ENCODE measurements around the gene LMAN1L.

Gene LMAN1L

GRCh38 chr15:74826921-74827320 lies 14.3 kb downstream of the LMAN1L start:
- H3K14ac ChIP-seq (ENCODE audit: low read length in 2 of 2): no peak overlapping the region
- no peak overlapping the region for H2BK12ac ChIP-seq (ENCODE audit: low read length in 2 of 2)
- no peak overlapping the region for H3K27ac ChIP-seq (ENCODE audit: low read length, poor library complexity, severe bottlenecking)
- H3K79me1 ChIP-seq (replicated peaks; ENCODE audit: low read length, poor library complexity, severe bottlenecking): no peaks in the 10 kb centered on the region
- no peaks in the 10 kb centered on the region for H3K9me3 ChIP-seq (ENCODE audit: control insufficient read depth, low read length)
- H3K4me3 ChIP-seq (ENCODE audit: insufficient read depth in 1 of 2, low read depth in 1 of 2, low read length in 2 of 2): no peak overlapping the region
- H3K23ac ChIP-seq (ENCODE audit: low read length in 2 of 2): no peak overlapping the region
- DNase-seq: no peak
- H3K4ac ChIP-seq (ENCODE audit: low read depth in 1 of 2, low read length in 2 of 2): no peak overlapping the region
- no peak overlapping the region for H2BK5ac ChIP-seq (ENCODE audit: low read depth, low read length, poor library complexity, severe bottlenecking)
- H2AFZ ChIP-seq (ENCODE audit: low read depth, low read length): no peak overlapping the region
- no peak overlapping the region for H3K9ac ChIP-seq (ENCODE audit: low read length)
- no peak overlapping the region for H3K18ac ChIP-seq (ENCODE audit: low read depth in 1 of 2, low read length in 2 of 2)
- H4K8ac ChIP-seq (ENCODE audit: low read length): no peak overlapping the region
- H4K91ac ChIP-seq (ENCODE audit: low read length): no peak overlapping the region
- peaks cover 9% of the 10 kb centered on the region for H3K4me1 ChIP-seq (ENCODE audit: control insufficient read depth, insufficient read depth, low read depth, low read length)
- no peak overlapping the region for H2BK120ac ChIP-seq (ENCODE audit: low read depth, low read length)
- peaks cover 59 to 76% of the 10 kb centered on the region in 2 experiments for H3K27me3 ChIP-seq (ENCODE audit: control insufficient read depth in 1 of 2, insufficient read depth in 1 of 2, low read length in 2 of 2)
- 47% methylated on average over 19 of the region's 21 CpGs for WGBS
- H2AK5ac ChIP-seq (ENCODE audit: low read length, severe bottlenecking): no peak overlapping the region
- no peaks in the 10 kb centered on the region for H3K36me3 ChIP-seq (ENCODE audit: control insufficient read depth in 1 of 2, insufficient read depth in 2 of 2, low read depth in 1 of 2, low read length in 2 of 2)
- H2BK15ac ChIP-seq (ENCODE audit: low read depth, poor library complexity, severe bottlenecking): no peak overlapping the region
- H3K4me2 ChIP-seq (ENCODE audit: low read length, poor library complexity, severe bottlenecking): no peak overlapping the region

- Histone ChIP-seq H3K4me3 (ENCODE audit: insufficient read depth in 1 of 2, low read depth in 1 of 2, low read length in 2 of 2) (no peak overlapping the region), H2AFZ (ENCODE audit: low read depth, low read length) (no peak overlapping the region), H3K14ac (ENCODE audit: low read length in 2 of 2) (no peak overlapping the region), H3K4me2 (ENCODE audit: low read length, poor library complexity, severe bottlenecking) (no peak overlapping the region), H3K23ac (ENCODE audit: low read length in 2 of 2) (no peak overlapping the region), H3K79me1 (replicated peaks; ENCODE audit: low read length, poor library complexity, severe bottlenecking) (no peaks in the 10 kb centered on the region), H4K8ac (ENCODE audit: low read length) (no peak overlapping the region), H3K27me3 (ENCODE audit: control insufficient read depth in 1 of 2, insufficient read depth in 1 of 2, low read length in 2 of 2) (peaks cover 54 to 77% of the 10 kb centered on the region in 2 experiments), H2BK5ac (ENCODE audit: low read depth, low read length, poor library complexity, severe bottlenecking) (no peak overlapping the region), H3K18ac (ENCODE audit: low read depth in 1 of 2, low read length in 2 of 2) (no peak overlapping the region), H3K4me1 (ENCODE audit: control insufficient read depth, insufficient read depth, low read depth, low read length) (peaks cover 9% of the 10 kb centered on the region), H2BK15ac (ENCODE audit: low read depth, poor library complexity, severe bottlenecking) (no peak overlapping the region), H4K91ac (ENCODE audit: low read length) (no peak overlapping the region), H3K9me3 (ENCODE audit: control insufficient read depth, low read length) (no peaks in the 10 kb centered on the region), H2BK120ac (ENCODE audit: low read depth, low read length) (no peak overlapping the region), H3K9ac (ENCODE audit: low read length) (no peak overlapping the region), H2AK5ac (ENCODE audit: low read length, severe bottlenecking) (no peak overlapping the region), H3K36me3 (ENCODE audit: control insufficient read depth in 1 of 2, insufficient read depth in 2 of 2, low read depth in 1 of 2, low read length in 2 of 2) (no peaks in the 10 kb centered on the region), H2BK12ac (ENCODE audit: low read length in 2 of 2) (no peak overlapping the region), H3K4ac (ENCODE audit: low read depth in 1 of 2, low read length in 2 of 2) (no peak overlapping the region), H3K27ac (ENCODE audit: low read length, poor library complexity, severe bottlenecking) (no peak overlapping the region)
- no peak for DNase-seq
- WGBS: 56% methylated on average over 5 of the region's 5 CpGs
Measured at GRCh38 chr15:74827614-74828013, 15.0 kb downstream of the LMAN1L start.

GRCh38 chr15:74828835-74829234 lies 16.2 kb downstream of the LMAN1L start:
- H3K79me1 ChIP-seq (replicated peaks; ENCODE audit: low read length, poor library complexity, severe bottlenecking): no peaks in the 10 kb centered on the region
- H2BK15ac ChIP-seq (ENCODE audit: low read depth, poor library complexity, severe bottlenecking): no peak overlapping the region
- H4K8ac ChIP-seq (ENCODE audit: low read length): no peak overlapping the region
- H3K9ac ChIP-seq (ENCODE audit: low read length): no peak overlapping the region
- no peak for DNase-seq
- H2BK120ac ChIP-seq (ENCODE audit: low read depth, low read length): no peak overlapping the region
- H3K4me1 ChIP-seq (ENCODE audit: control insufficient read depth, insufficient read depth, low read depth, low read length): peaks cover 9% of the 10 kb centered on the region
- no peak overlapping the region for H2BK5ac ChIP-seq (ENCODE audit: low read depth, low read length, poor library complexity, severe bottlenecking)
- H3K27ac ChIP-seq (ENCODE audit: low read length, poor library complexity, severe bottlenecking): no peak overlapping the region
- H2AFZ ChIP-seq (ENCODE audit: low read depth, low read length): no peak overlapping the region
- H3K36me3 ChIP-seq (ENCODE audit: control insufficient read depth in 1 of 2, insufficient read depth in 2 of 2, low read depth in 1 of 2, low read length in 2 of 2): no peaks in the 10 kb centered on the region
- peaks cover 48 to 71% of the 10 kb centered on the region in 2 experiments for H3K27me3 ChIP-seq (ENCODE audit: control insufficient read depth in 1 of 2, insufficient read depth in 1 of 2, low read length in 2 of 2)
- no peak overlapping the region for H3K23ac ChIP-seq (ENCODE audit: low read length in 2 of 2)
- H3K9me3 ChIP-seq (ENCODE audit: control insufficient read depth, low read length): no peaks in the 10 kb centered on the region
- H3K4me3 ChIP-seq (ENCODE audit: insufficient read depth in 1 of 2, low read depth in 1 of 2, low read length in 2 of 2): no peak overlapping the region
- no peak overlapping the region for H3K4ac ChIP-seq (ENCODE audit: low read depth in 1 of 2, low read length in 2 of 2)
- no peak overlapping the region for H3K14ac ChIP-seq (ENCODE audit: low read length in 2 of 2)
- no peak overlapping the region for H2AK5ac ChIP-seq (ENCODE audit: low read length, severe bottlenecking)
- WGBS: 66% methylated on average over 6 of the region's 6 CpGs
- H2BK12ac ChIP-seq (ENCODE audit: low read length in 2 of 2): no peak overlapping the region
- H4K91ac ChIP-seq (ENCODE audit: low read length): no peak overlapping the region
- H3K4me2 ChIP-seq (ENCODE audit: low read length, poor library complexity, severe bottlenecking): no peak overlapping the region
- no peak overlapping the region for H3K18ac ChIP-seq (ENCODE audit: low read depth in 1 of 2, low read length in 2 of 2)

- H3K27ac ChIP-seq (ENCODE audit: low read length, poor library complexity, severe bottlenecking): no peak overlapping the region
- H2AK5ac ChIP-seq (ENCODE audit: low read length, severe bottlenecking): no peak overlapping the region
- no peak overlapping the region for H3K4me2 ChIP-seq (ENCODE audit: low read length, poor library complexity, severe bottlenecking)
- no peak overlapping the region for H4K91ac ChIP-seq (ENCODE audit: low read length)
- H3K4me3 ChIP-seq (ENCODE audit: insufficient read depth in 1 of 2, low read depth in 1 of 2, low read length in 2 of 2): no peak overlapping the region
- no peak overlapping the region for H2BK12ac ChIP-seq (ENCODE audit: low read length in 2 of 2)
- H3K9me3 ChIP-seq (ENCODE audit: control insufficient read depth, low read length): no peaks in the 10 kb centered on the region
- WGBS: 76% methylated on average over 2 of the region's 3 CpGs
- H4K8ac ChIP-seq (ENCODE audit: low read length): no peak overlapping the region
- no peaks in the 10 kb centered on the region for H3K79me1 ChIP-seq (replicated peaks; ENCODE audit: low read length, poor library complexity, severe bottlenecking)
- H3K4ac ChIP-seq (ENCODE audit: low read depth in 1 of 2, low read length in 2 of 2): no peak overlapping the region
- no peak overlapping the region for H3K18ac ChIP-seq (ENCODE audit: low read depth in 1 of 2, low read length in 2 of 2)
- H3K23ac ChIP-seq (ENCODE audit: low read length in 2 of 2): no peak overlapping the region
- peaks cover 42 to 64% of the 10 kb centered on the region in 2 experiments for H3K27me3 ChIP-seq (ENCODE audit: control insufficient read depth in 1 of 2, insufficient read depth in 1 of 2, low read length in 2 of 2)
- no peak overlapping the region for H2BK120ac ChIP-seq (ENCODE audit: low read depth, low read length)
- H3K4me1 ChIP-seq (ENCODE audit: control insufficient read depth, insufficient read depth, low read depth, low read length): peaks cover 9% of the 10 kb centered on the region
- no peak overlapping the region for H2BK15ac ChIP-seq (ENCODE audit: low read depth, poor library complexity, severe bottlenecking)
- H3K14ac ChIP-seq (ENCODE audit: low read length in 2 of 2): no peak overlapping the region
- H2BK5ac ChIP-seq (ENCODE audit: low read depth, low read length, poor library complexity, severe bottlenecking): no peak overlapping the region
- DNase-seq: no peak
- H2AFZ ChIP-seq (ENCODE audit: low read depth, low read length): no peak overlapping the region
- H3K36me3 ChIP-seq (ENCODE audit: control insufficient read depth in 1 of 2, insufficient read depth in 2 of 2, low read depth in 1 of 2, low read length in 2 of 2): no peaks in the 10 kb centered on the region
- no peak overlapping the region for H3K9ac ChIP-seq (ENCODE audit: low read length)
Measured at GRCh38 chr15:74829486-74829885, 16.9 kb downstream of the LMAN1L start.

All from mesenchymal stem cell (in vitro differentiated cells and primary cell).